HepG2 (cell line): ENCODE measurements around the gene HSPA1L. TPM values are rescaled to one million over a fixed set of nuclear protein-coding genes. Genes with fewer than 3 reads are reported as not detected.

Source experiments
- ATF3 ChIP-seq: sonication (generic); formaldehyde crosslinking; IDR thresholded peaks from 2 replicates; pipeline ENCODE4 v1.4.0; 2020; ENCODE audit warnings: missing genetic modification reagents
- ATM ChIP-seq: fragments of 450-650 bp; IDR thresholded peaks from 2 replicates; pipeline ENCODE4 v1.7.1; 2017; ENCODE audit warnings: mild to moderate bottlenecking, borderline replicate concordance
- CEBPG ChIP-seq: IDR thresholded peaks from 2 replicates; pipeline ENCODE4 v1.6.1; 2016
- ETV5 ChIP-seq: IDR thresholded peaks from 2 replicates; pipeline ENCODE4 v1.6.1; 2018; ENCODE audit warnings: missing biosample characterization, missing genetic modification reagents, inconsistent platforms, borderline replicate concordance
- IRF9 ChIP-seq: sonication (generic); formaldehyde crosslinking; IDR thresholded peaks from 2 replicates; pipeline ENCODE4 v1.8.0; 2022; ENCODE audit warnings: missing genetic modification reagents, mild to moderate bottlenecking, borderline replicate concordance
- KDM4B ChIP-seq: sonication (generic); formaldehyde crosslinking; IDR thresholded peaks from 2 replicates; pipeline ENCODE4 v1.4.0; 2020; ENCODE audit warnings: missing genetic modification reagents
- KMT2B ChIP-seq: IDR thresholded peaks from 2 replicates; pipeline ENCODE4 v1.6.1; 2016; ENCODE audit warnings: missing genetic modification reagents, missing compliant biosample characterization
- MEF2D ChIP-seq: sonication (generic); formaldehyde crosslinking; IDR thresholded peaks from 2 replicates; pipeline ENCODE4 v1.5.1; 2020; ENCODE audit warnings: mild to moderate bottlenecking, missing genetic modification reagents
- MIER2 ChIP-seq: IDR thresholded peaks from 2 replicates; pipeline ENCODE4 v1.6.1; 2016; ENCODE audit warnings: missing biosample characterization, missing genetic modification reagents
- NFIC ChIP-seq: IDR thresholded peaks from 2 replicates; pipeline ENCODE4 v1.6.1; 2012; ENCODE audit warnings: mild to moderate bottlenecking, low read length, inconsistent platforms
- NR1H2 ChIP-seq: sonication (generic); formaldehyde crosslinking; IDR thresholded peaks from 2 replicates; pipeline ENCODE4 v1.8.1; 2022; ENCODE audit warnings: low read depth, missing genetic modification reagents, borderline replicate concordance
- PRPF4 ChIP-seq: fragments of 200-400 bp; formaldehyde crosslinking; IDR thresholded peaks from 2 replicates; pipeline ENCODE4 v1.6.1; 2016; ENCODE audit warnings: low read length, low read depth; ENCODE audit not compliant: poor library complexity, severe bottlenecking
- RBM22 ChIP-seq: fragments of 200-400 bp; formaldehyde crosslinking; optimal IDR thresholded peaks from 2 replicates; pipeline ENCODE3; 2017; ENCODE audit warnings: mild to moderate bottlenecking, low read length, moderate library complexity
- TOPORS ChIP-seq: sonication (generic); formaldehyde crosslinking; IDR thresholded peaks from 2 replicates; pipeline ENCODE4 v1.8.0; 2023; ENCODE audit warnings: mild to moderate bottlenecking, missing genetic modification reagents
- ZNF264 ChIP-seq: sonication (generic); formaldehyde crosslinking; IDR thresholded peaks from 2 replicates; pipeline ENCODE4 v1.4.0; 2020; ENCODE audit warnings: missing genetic modification reagents
- ZNF34 ChIP-seq: sonication (generic); formaldehyde crosslinking; IDR thresholded peaks from 2 replicates; pipeline ENCODE4 v1.4.0; 2020; ENCODE audit warnings: mild to moderate bottlenecking, missing genetic modification reagents, borderline replicate concordance
- ZNF678 ChIP-seq: sonication (generic); formaldehyde crosslinking; IDR thresholded peaks from 2 replicates; pipeline ENCODE4 v1.4.0; 2020; ENCODE audit warnings: mild to moderate bottlenecking, missing genetic modification reagents
- ZSCAN12 ChIP-seq: sonication (generic); formaldehyde crosslinking; IDR thresholded peaks from 2 replicates; pipeline ENCODE4 v1.9.0; 2021; ENCODE audit warnings: mild to moderate bottlenecking, missing genetic modification reagents
- polyA plus RNA-seq, 8 experiments: library from polyadenylated mRNA; depleted of rRNA in 3 of 8; stranded (reverse) in 7 of 8; unstranded in 1 of 8; fragments of >200 nt; fragmentation: Illumina TruSeq in 4 of 8; extraction: Trizol in 4 of 8; gene quantifications; 2 replicates each; pipeline versions ENCODE4 v1.2.1 to v1.2.3, GENCODE V29; 2011 to 2016; ENCODE audit warnings: low read depth in 4 of 8, missing spikeins in 1 of 8, mixed read lengths in 1 of 8; ENCODE audit not compliant: insufficient read depth in 1 of 8
- total RNA-seq, 5 experiments: library from RNA; depleted of rRNA; stranded (reverse); fragments of >200 nt; fragmentation: Illumina TruSeq; extraction: Trizol; gene quantifications; 2 replicates each; pipeline ENCODE4 v1.2.3, GENCODE V29; 2016; ENCODE audit warnings: low read depth in 1 of 5
- TF ChIP-seq, protein P1 (sequence below): sonication (generic); formaldehyde crosslinking; IDR thresholded peaks from 2 replicates; pipeline ENCODE4 v1.4.0; 2020; ENCODE audit warnings: mild to moderate bottlenecking, missing genetic modification reagents
- TF ChIP-seq, protein P2 (sequence below): sonication (generic); formaldehyde crosslinking; IDR thresholded peaks from 2 replicates; pipeline ENCODE4 v1.8.1; 2022; ENCODE audit warnings: mild to moderate bottlenecking, missing genetic modification reagents
- TF ChIP-seq, protein P3 (sequence below): IDR thresholded peaks from 2 replicates; pipeline ENCODE4 v1.6.1; 2016; ENCODE audit warnings: low read depth, borderline replicate concordance
- TF ChIP-seq, protein P4 (sequence below), 2 experiments: sonication (generic) in 1 of 2; formaldehyde crosslinking in 1 of 2; IDR thresholded peaks; 2 replicates each; pipeline versions ENCODE4 v1.4.0 to v1.6.1; 2016 to 2020; ENCODE audit warnings: borderline replicate concordance in 1 of 2, low read depth in 1 of 2, mild to moderate bottlenecking in 1 of 2, missing genetic modification reagents in 1 of 2

HSPA1L gene
- total and polyA plus RNA-seq, 2 of the 13 experiments (the other 11 are each of a cell fraction or from before 2014, with no cell fraction given) = 0.55 to 1.0 TPM

DNA sequence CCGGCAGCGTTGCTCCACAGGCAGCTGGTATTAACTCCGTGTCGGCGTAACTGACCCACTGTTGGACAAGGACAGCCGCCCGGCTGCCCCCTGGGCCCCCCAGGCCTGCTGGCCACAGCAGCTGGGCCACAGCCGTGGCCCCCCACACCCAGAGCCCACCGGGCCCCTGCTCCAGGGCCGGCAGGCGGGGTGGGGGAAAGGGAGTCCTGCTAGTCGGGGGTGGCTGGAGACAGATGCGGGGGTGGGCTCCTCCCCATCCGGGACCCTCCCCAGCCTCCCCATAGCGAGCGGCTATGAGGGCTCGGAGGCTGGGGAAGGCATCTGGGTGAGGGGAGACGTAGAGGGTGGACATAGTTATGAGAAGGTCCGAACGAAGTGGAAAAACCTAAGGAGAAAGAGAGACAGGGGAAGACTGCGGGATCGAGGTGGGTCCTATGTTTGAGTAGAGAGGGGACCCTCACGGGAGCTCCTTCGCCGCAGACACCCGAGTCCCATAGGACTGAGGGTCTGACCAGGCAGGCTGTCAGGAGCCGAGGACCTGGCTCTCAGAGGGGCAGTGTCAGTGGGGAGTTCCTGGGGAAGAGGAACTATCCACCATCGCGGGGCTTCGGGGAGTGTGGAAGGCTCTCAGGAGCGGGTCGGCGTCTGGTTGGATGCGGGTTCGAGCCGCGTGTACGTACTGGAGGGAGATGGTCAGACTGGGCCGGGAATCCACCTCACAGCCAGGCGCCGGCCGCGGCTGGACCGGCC, 20.0 kb downstream of the HSPA1L start (continued):
- TF ChIP-seq ZNF678 (CRISPR knock-in tag) (no peak), KDM4B (CRISPR knock-in tag) (no peak), ZNF264 (CRISPR knock-in tag) (no peak), NFIC (no peak), ATF3 (no peak), MIER2 (CRISPR knock-in tag) (no peak; the same call in 1 of the 2 replicates), IRF9 (CRISPR knock-in tag) (no peak), ZSCAN12 (no peak), RBM22 (no peak), KMT2B (0 out of 2 replicates have a peak, but pooled peaks have one; percentile 41), ETV5 (CRISPR knock-in tag) (no peak), ZNF34 (CRISPR knock-in tag) (no peak), CEBPG (CRISPR knock-in tag) (no peak), ATM (no peak), TOPORS (CRISPR knock-in tag) (no peak), MEF2D (CRISPR knock-in tag) (no peak), NR1H2 (CRISPR knock-in tag) (no peak), PRPF4 (no peak)
- TF ChIP-seq, protein P1, sequence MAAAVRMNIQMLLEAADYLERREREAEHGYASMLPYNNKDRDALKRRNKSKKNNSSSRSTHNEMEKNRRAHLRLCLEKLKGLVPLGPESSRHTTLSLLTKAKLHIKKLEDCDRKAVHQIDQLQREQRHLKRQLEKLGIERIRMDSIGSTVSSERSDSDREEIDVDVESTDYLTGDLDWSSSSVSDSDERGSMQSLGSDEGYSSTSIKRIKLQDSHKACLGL (CRISPR knock-in tag) = no peak
- TF ChIP-seq, protein P2, sequence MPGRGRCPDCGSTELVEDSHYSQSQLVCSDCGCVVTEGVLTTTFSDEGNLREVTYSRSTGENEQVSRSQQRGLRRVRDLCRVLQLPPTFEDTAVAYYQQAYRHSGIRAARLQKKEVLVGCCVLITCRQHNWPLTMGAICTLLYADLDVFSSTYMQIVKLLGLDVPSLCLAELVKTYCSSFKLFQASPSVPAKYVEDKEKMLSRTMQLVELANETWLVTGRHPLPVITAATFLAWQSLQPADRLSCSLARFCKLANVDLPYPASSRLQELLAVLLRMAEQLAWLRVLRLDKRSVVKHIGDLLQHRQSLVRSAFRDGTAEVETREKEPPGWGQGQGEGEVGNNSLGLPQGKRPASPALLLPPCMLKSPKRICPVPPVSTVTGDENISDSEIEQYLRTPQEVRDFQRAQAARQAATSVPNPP = no peak
- TF ChIP-seq, protein P3, sequence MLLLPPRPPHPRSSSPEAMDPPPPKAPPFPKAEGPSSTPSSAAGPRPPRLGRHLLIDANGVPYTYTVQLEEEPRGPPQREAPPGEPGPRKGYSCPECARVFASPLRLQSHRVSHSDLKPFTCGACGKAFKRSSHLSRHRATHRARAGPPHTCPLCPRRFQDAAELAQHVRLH (CRISPR knock-in tag) = 0 out of 2 replicates have a peak, but pooled peaks have one; percentile 12
- TF ChIP-seq, protein P4, sequence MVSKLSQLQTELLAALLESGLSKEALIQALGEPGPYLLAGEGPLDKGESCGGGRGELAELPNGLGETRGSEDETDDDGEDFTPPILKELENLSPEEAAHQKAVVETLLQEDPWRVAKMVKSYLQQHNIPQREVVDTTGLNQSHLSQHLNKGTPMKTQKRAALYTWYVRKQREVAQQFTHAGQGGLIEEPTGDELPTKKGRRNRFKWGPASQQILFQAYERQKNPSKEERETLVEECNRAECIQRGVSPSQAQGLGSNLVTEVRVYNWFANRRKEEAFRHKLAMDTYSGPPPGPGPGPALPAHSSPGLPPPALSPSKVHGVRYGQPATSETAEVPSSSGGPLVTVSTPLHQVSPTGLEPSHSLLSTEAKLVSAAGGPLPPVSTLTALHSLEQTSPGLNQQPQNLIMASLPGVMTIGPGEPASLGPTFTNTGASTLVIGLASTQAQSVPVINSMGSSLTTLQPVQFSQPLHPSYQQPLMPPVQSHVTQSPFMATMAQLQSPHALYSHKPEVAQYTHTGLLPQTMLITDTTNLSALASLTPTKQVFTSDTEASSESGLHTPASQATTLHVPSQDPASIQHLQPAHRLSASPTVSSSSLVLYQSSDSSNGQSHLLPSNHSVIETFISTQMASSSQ (IDR thresholded peaks at IDR 0.05; ENCODE audit: low read depth) = no peak
- TF ChIP-seq, protein P4 (CRISPR knock-in tag; IDR thresholded peaks at IDR 0.05; ENCODE audit: borderline replicate concordance) = no peak
